ENCODE measurements around the gene OTOF.

Gene OTOF

DNA sequence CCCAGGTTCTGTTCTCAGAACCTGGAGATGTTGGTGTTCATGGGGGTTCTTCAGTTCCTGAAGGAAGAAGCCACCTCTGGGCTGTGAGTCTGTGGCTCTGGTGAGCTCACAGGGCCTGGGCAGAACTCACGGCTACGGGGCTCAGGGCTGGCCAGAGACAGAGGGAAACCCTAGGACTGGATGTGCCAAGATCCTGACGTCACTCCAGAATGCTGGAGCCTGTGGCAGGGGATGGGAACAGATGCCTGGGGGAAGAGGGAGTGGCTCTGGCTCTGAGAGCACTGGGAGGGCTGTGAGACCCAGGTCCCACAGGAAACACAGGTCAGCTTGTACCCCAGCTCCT is at the start of gene OTOF:
Gene OTOF (minus strand): TSS at position 214 of the 343 bp plus-strand sequence.
- peak; percentile 11 for DNase-seq (ENCODE audit: low read depth, low spot score)
- TF ChIP-seq, protein P1, sequence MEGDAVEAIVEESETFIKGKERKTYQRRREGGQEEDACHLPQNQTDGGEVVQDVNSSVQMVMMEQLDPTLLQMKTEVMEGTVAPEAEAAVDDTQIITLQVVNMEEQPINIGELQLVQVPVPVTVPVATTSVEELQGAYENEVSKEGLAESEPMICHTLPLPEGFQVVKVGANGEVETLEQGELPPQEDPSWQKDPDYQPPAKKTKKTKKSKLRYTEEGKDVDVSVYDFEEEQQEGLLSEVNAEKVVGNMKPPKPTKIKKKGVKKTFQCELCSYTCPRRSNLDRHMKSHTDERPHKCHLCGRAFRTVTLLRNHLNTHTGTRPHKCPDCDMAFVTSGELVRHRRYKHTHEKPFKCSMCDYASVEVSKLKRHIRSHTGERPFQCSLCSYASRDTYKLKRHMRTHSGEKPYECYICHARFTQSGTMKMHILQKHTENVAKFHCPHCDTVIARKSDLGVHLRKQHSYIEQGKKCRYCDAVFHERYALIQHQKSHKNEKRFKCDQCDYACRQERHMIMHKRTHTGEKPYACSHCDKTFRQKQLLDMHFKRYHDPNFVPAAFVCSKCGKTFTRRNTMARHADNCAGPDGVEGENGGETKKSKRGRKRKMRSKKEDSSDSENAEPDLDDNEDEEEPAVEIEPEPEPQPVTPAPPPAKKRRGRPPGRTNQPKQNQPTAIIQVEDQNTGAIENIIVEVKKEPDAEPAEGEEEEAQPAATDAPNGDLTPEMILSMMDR (IDR thresholded peaks at IDR 0.05; ENCODE audit: low read depth, low read length), result no peak
- in situ Hi-C loops (cut with HindIII; ENCODE audit: low sequenced_read_pairs), result no loop called here
- H3K4me3 ChIP-seq (ENCODE audit: low read depth, low read length), result no peak within 1 kb of the TSS

- in situ Hi-C loops (cut with HindIII; ENCODE audit: low sequenced_read_pairs), result no loop called here
Measured at GRCh38 chr2:26526589-26526988, 48.7 kb upstream of the OTOF start.

DNA sequence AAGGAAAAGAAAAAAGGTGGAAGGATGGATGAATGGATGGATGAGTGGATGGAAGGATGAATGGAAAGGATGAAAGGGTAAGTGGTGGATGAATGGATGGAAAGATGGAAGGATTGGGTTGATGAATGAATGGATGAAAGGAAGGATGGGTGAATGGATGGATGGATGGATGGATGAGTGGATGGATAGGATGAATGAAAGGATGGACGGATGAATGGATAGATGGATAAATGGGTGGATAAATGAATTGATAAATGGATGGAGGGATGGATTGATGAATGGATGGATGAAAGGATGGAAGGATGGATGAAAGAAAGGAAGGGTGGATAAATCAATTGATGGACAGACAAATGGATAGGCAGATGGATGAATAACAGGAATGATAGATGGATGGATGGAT is 48.2 kb upstream of the OTOF start:
- DNase-seq (ENCODE audit: low read depth, low spot score), result no peak
- TF ChIP-seq, protein P1 (IDR thresholded peaks at IDR 0.05; ENCODE audit: low read depth, low read length), result no peak
- no peak overlapping the region for H3K4me3 ChIP-seq (ENCODE audit: low read depth, low read length)
- in situ Hi-C loops (cut with HindIII; ENCODE audit: low sequenced_read_pairs), result no loop called here

More at GRCh38 chr2:26526589-26526988, 48.7 kb upstream of the OTOF start:
- DNase-seq (ENCODE audit: low read depth, low spot score), result no peak
- TF ChIP-seq, protein P1 (IDR thresholded peaks at IDR 0.05; ENCODE audit: low read depth, low read length), result no peak
- H3K4me3 ChIP-seq (ENCODE audit: low read depth, low read length), result no peak overlapping the region

- DNase-seq (ENCODE audit: low read depth, low spot score), result no peak
- TF ChIP-seq, protein P1 (IDR thresholded peaks at IDR 0.05; ENCODE audit: low read depth, low read length), result no peak
- in situ Hi-C loops (cut with HindIII; ENCODE audit: low sequenced_read_pairs), result no loop called here
- no peak overlapping the region for H3K4me3 ChIP-seq (ENCODE audit: low read depth, low read length)
Measured at GRCh38 chr2:26523750-26524149, 45.8 kb upstream of the OTOF start.

- DNase-seq (ENCODE audit: low read depth, low spot score), result no peak
- in situ Hi-C loops (cut with HindIII; ENCODE audit: low sequenced_read_pairs), result no loop called here
- H3K4me3 ChIP-seq (ENCODE audit: low read depth, low read length), result no peak overlapping the region
- TF ChIP-seq, protein P1 (IDR thresholded peaks at IDR 0.05; ENCODE audit: low read depth, low read length), result no peak
Measured at GRCh38 chr2:26522751-26523171, 44.8 kb upstream of the OTOF start.

- in situ Hi-C loops (cut with HindIII; ENCODE audit: low sequenced_read_pairs), result no loop called here
- TF ChIP-seq, protein P1 (IDR thresholded peaks at IDR 0.05; ENCODE audit: low read depth, low read length), result no peak
- no peak for DNase-seq (ENCODE audit: low read depth, low spot score)
- no peak overlapping the region for H3K4me3 ChIP-seq (ENCODE audit: low read depth, low read length)
Measured at GRCh38 chr2:26522325-26522724, 44.4 kb upstream of the OTOF start.

DNA sequence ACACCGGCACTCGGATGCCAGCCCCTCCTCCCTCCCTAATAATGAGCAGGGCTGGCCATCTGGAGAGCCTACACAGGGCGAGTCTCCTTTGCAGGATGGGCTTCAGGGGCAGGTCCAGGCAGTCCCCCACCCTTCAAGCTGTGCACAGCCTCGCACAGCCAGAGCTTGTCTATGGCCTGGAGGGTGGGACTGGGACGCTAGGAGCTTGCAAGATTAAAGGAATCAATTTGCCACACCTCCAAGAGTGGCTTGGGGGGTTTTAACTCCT is 43.9 kb upstream of the OTOF start:
- TF ChIP-seq, protein P1 (IDR thresholded peaks at IDR 0.05; ENCODE audit: low read depth, low read length), result no peak
- no peak for DNase-seq (ENCODE audit: low read depth, low spot score)
- no peak overlapping the region for H3K4me3 ChIP-seq (ENCODE audit: low read depth, low read length)
- in situ Hi-C loops (cut with HindIII; ENCODE audit: low sequenced_read_pairs), result no loop called here
